Measurements from ENCODE around the gene MMP25.

DNA sequence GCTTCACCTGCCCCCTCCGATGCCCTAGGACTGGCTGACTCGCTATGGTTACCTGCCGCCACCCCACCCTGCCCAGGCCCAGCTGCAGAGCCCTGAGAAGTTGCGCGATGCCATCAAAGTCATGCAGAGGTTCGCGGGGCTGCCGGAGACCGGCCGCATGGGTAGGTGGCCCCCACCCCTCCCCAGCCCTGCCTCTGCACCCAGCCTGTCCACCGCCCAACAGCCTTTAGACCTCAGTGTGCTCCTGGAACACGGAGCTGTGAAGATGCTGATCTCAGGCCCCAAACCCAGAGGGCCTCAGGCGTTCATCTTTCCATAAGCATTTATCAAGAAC, 993 bp downstream of the MMP25 start:
- TF ChIP-seq, protein P1, sequence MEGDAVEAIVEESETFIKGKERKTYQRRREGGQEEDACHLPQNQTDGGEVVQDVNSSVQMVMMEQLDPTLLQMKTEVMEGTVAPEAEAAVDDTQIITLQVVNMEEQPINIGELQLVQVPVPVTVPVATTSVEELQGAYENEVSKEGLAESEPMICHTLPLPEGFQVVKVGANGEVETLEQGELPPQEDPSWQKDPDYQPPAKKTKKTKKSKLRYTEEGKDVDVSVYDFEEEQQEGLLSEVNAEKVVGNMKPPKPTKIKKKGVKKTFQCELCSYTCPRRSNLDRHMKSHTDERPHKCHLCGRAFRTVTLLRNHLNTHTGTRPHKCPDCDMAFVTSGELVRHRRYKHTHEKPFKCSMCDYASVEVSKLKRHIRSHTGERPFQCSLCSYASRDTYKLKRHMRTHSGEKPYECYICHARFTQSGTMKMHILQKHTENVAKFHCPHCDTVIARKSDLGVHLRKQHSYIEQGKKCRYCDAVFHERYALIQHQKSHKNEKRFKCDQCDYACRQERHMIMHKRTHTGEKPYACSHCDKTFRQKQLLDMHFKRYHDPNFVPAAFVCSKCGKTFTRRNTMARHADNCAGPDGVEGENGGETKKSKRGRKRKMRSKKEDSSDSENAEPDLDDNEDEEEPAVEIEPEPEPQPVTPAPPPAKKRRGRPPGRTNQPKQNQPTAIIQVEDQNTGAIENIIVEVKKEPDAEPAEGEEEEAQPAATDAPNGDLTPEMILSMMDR (IDR thresholded peaks at IDR 0.05) = no peak
- TF ChIP-seq POLR2AphosphoS5 (IDR thresholded peaks at IDR 0.05) (no peak), POLR2A (IDR thresholded peaks at IDR 0.05) (no peak)
